DOHH2 (cell line): Measurements from ENCODE around the gene MRPS25.

ENCODE experiments used
- EZH2phosphoT487 ChIP-seq: fragments of 200-600 bp; sonication (generic); IDR thresholded peaks from 2 replicates; pipeline ENCODE4 v1.6.1; 2017; ENCODE audit warnings: borderline replicate concordance, mild to moderate bottlenecking, antibody characterized with exemption, low read length, moderate library complexity, mixed read lengths
- TF ChIP-seq, protein P1 (sequence below): fragments of 200-600 bp; sonication (generic); IDR thresholded peaks from one replicate; pipeline ENCODE4 v1.5.1; 2014; ENCODE audit warnings: antibody characterized with exemption, mild to moderate bottlenecking, low read depth, low read length; ENCODE audit not compliant: poor library complexity, severe bottlenecking

DNA sequence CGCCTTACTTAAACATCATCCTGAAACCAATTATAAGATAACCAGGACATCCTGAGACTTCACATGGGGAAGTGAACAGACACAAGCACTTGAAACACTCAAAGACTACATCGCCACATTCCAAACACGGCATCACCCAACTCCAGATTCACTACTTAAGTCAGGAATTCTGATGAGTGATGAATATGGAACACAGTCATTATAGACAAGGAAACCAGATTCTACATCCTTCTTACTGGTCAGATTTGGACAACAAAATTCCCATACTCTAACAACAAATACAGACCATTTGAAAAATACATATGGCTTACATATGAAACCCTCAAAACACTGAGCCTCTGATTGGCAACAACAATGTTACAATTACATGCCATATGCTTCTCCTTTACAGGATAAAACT lies 46.9 kb upstream of the MRPS25 start:
- TF ChIP-seq EZH2phosphoT487 = no peak
- TF ChIP-seq, protein P1, sequence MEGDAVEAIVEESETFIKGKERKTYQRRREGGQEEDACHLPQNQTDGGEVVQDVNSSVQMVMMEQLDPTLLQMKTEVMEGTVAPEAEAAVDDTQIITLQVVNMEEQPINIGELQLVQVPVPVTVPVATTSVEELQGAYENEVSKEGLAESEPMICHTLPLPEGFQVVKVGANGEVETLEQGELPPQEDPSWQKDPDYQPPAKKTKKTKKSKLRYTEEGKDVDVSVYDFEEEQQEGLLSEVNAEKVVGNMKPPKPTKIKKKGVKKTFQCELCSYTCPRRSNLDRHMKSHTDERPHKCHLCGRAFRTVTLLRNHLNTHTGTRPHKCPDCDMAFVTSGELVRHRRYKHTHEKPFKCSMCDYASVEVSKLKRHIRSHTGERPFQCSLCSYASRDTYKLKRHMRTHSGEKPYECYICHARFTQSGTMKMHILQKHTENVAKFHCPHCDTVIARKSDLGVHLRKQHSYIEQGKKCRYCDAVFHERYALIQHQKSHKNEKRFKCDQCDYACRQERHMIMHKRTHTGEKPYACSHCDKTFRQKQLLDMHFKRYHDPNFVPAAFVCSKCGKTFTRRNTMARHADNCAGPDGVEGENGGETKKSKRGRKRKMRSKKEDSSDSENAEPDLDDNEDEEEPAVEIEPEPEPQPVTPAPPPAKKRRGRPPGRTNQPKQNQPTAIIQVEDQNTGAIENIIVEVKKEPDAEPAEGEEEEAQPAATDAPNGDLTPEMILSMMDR = no peak
